DND-41 (cell line): ENCODE measurements around the gene GALM.

ENCODE experiments used
- CTCF ChIP-seq: IDR thresholded peaks from 2 replicates; pipeline ENCODE4 v1.5.1; 2012; ENCODE audit warnings: borderline replicate concordance, low read length, moderate library complexity, mild to moderate bottlenecking; ENCODE audit not compliant: poor library complexity, severe bottlenecking; ENCODE audit errors: extremely low read depth
- EZH2 ChIP-seq: IDR thresholded peaks from 3 replicates; pipeline ENCODE4 v1.6.1; 2012; ENCODE audit warnings: borderline replicate concordance, low read depth, mild to moderate bottlenecking, moderate library complexity, low read length, inconsistent platforms; ENCODE audit not compliant: severe bottlenecking

- TF ChIP-seq EZH2: no peak
- TF ChIP-seq CTCF: no peak
Measured at GRCh38 chr2:38653715-38654527, 12.0 kb upstream of the GALM start.
